ENCODE data around the gene HDHD5. TPM values are rescaled to one million over a fixed set of nuclear protein-coding genes. Genes with fewer than 3 reads are reported as not detected.

Gene HDHD5
- total RNA-seq, 4 donors from 2014 or later, result 38.5 to 58.3 (median 44.5) TPM

- no peak overlapping the region for H3K4me3 ChIP-seq
- no peak overlapping the region for H3K27ac ChIP-seq
- H3K36me3 ChIP-seq, result no peaks in the 10 kb centered on the region
- DNase-seq (ENCODE audit: low spot score in 2 of 2), result no peak
- 90% methylated on average over 3 of the region's 3 CpGs for WGBS
- no peaks in the 10 kb centered on the region for H3K27me3 ChIP-seq
- no peaks in the 10 kb centered on the region for H3K9me3 ChIP-seq
- H3K4me1 ChIP-seq, result peaks cover 16% of the 10 kb centered on the region
- TF ChIP-seq, protein P1, sequence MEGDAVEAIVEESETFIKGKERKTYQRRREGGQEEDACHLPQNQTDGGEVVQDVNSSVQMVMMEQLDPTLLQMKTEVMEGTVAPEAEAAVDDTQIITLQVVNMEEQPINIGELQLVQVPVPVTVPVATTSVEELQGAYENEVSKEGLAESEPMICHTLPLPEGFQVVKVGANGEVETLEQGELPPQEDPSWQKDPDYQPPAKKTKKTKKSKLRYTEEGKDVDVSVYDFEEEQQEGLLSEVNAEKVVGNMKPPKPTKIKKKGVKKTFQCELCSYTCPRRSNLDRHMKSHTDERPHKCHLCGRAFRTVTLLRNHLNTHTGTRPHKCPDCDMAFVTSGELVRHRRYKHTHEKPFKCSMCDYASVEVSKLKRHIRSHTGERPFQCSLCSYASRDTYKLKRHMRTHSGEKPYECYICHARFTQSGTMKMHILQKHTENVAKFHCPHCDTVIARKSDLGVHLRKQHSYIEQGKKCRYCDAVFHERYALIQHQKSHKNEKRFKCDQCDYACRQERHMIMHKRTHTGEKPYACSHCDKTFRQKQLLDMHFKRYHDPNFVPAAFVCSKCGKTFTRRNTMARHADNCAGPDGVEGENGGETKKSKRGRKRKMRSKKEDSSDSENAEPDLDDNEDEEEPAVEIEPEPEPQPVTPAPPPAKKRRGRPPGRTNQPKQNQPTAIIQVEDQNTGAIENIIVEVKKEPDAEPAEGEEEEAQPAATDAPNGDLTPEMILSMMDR (IDR thresholded peaks at IDR 0.05), result no peak
- no peak for TF ChIP-seq POLR2AphosphoS5 (IDR thresholded peaks at IDR 0.05)
- TF ChIP-seq POLR2A (IDR thresholded peaks at IDR 0.05), result no peak
- no peak for TF ChIP-seq EP300 (IDR thresholded peaks at IDR 0.05)
Measured at GRCh38 chr22:17164392-17165024, 5.4 kb upstream of the HDHD5 start.

DNA sequence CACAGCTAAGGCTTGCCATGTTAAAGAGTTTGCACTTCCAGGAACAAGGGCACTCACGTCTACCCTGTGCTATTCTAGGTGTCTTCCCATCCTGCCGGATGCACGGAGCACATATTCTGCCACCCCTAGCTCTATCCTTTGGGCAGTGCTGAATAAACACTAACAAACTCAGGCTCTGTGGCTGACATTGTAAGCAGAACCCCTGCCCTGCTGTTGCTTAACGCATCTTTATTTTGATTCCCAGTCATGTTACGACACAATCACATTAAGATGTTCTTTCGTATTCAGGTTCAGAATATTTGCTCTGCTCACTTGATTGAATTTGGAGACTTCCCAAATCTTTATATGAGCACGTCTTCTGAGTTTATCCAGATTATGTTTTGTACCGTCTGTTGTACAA lies 3.7 kb upstream of the HDHD5 start:
- Histone ChIP-seq H3K27me3 (no peaks in the 10 kb centered on the region), H3K4me1 (peaks cover 27% of the 10 kb centered on the region), H3K4me3 (no peak overlapping the region), H3K36me3 (no peaks in the 10 kb centered on the region), H3K9me3 (no peaks in the 10 kb centered on the region), H3K27ac (no peak overlapping the region)
- WGBS, result 93% methylated on average over 8 of the region's 8 CpGs
- no peak for DNase-seq (ENCODE audit: low spot score in 2 of 2)
- TF ChIP-seq EP300 (IDR thresholded peaks at IDR 0.05) (no peak), POLR2A (IDR thresholded peaks at IDR 0.05) (no peak), POLR2AphosphoS5 (IDR thresholded peaks at IDR 0.05) (no peak)
- TF ChIP-seq, protein P1 (IDR thresholded peaks at IDR 0.05), result no peak

DNA sequence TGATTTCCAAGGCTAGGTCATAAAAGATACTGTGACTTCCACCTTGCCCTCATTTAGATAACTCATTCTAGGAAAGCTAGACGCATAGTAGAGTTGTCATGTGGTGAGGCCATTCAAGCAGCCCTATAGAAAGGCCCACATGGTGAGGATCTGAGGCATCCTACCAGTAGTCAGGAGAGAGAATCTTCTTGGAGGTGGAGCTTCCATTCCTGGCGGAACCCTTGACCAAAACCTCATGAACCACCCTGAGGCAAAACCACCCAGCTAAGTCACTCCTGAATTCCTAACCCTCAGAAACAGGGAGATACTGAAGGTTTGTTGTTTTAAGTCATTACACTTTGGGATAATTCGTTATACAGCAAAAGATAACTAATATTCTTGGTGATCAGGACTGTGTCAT lies 2.9 kb upstream of the HDHD5 start:
- no peak overlapping the region for H3K4me3 ChIP-seq
- DNase-seq (ENCODE audit: low spot score in 2 of 2), result no peak
- H3K27me3 ChIP-seq, result no peaks in the 10 kb centered on the region
- no peaks in the 10 kb centered on the region for H3K9me3 ChIP-seq
- no peaks in the 10 kb centered on the region for H3K36me3 ChIP-seq
- H3K27ac ChIP-seq, result no peak overlapping the region
- WGBS, result 96% methylated on average over 3 of the region's 3 CpGs
- H3K4me1 ChIP-seq, result peaks cover 28% of the 10 kb centered on the region
- TF ChIP-seq, protein P1 (IDR thresholded peaks at IDR 0.05), result no peak
- no peak for TF ChIP-seq POLR2A (IDR thresholded peaks at IDR 0.05)
- no peak for TF ChIP-seq POLR2AphosphoS5 (IDR thresholded peaks at IDR 0.05)
- TF ChIP-seq EP300 (IDR thresholded peaks at IDR 0.05), result no peak

DNA sequence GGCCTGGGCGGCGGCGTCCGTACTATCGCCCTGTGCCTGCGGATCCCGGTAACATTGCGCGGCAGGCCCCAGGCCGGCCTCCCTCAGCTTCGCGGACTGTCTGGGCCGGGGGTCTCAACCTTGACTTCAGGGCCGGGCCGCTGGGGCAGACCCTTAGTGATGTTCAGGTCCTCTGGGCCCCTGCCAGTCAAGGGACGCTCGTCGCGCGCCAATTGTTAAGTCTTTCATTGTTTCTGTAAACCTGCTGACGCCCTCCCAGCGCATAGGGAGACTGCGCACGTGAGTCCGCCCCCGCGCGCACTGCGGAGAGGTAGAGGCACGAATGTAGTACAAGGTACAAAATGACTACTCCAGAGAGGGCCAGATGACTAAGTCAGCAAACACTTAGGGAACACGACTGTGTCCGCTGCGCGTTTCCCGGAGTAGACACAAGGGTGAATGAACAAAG lies 451 bp upstream of the HDHD5 start:
- DNase-seq (ENCODE audit: low spot score in 2 of 2), result peak in 1 of 2 donors; percentile 82
- no peaks in the 10 kb centered on the region for H3K36me3 ChIP-seq

DNA sequence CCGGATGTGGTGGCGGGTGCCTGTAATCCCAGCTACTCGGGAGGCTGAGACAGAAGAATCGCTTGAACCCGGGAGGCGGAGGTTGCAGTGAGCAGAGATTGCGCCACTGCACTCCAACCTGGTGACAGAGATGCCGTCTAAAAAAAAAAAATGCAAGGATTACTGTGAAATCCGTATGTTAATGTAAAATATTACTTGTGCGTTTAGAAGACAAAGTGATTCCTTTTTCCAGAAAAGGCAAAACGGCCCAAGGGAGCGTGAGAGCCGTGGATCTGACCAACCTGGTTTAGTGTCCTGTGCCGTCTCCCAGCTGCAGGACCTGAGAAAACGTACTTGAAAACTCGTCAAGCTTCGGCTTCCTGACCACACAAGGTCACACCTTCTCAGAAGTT lies 905 bp downstream of the HDHD5 start:
- Histone ChIP-seq H3K4me3 (peak overlapping the region; percentile 84), H3K4me1 (peaks cover 43% of the 10 kb centered on the region), H3K27ac (peak overlapping the region; percentile 94), H3K27me3 (no peaks in the 10 kb centered on the region), H3K36me3 (no peaks in the 10 kb centered on the region), H3K9me3 (no peaks in the 10 kb centered on the region)
- 44% methylated on average over 17 of the region's 17 CpGs for WGBS
- no peak for DNase-seq (ENCODE audit: low spot score in 2 of 2)
- TF ChIP-seq POLR2AphosphoS5 (IDR thresholded peaks at IDR 0.05) (no peak), EP300 (IDR thresholded peaks at IDR 0.05) (no peak), POLR2A (IDR thresholded peaks at IDR 0.05) (no peak)
- TF ChIP-seq, protein P1 (IDR thresholded peaks at IDR 0.05), result no peak

More for the DNA sequence above, 451 bp upstream of the HDHD5 start:
- Histone ChIP-seq H3K27me3 (no peaks in the 10 kb centered on the region), H3K9me3 (no peaks in the 10 kb centered on the region), H3K27ac (peak overlapping the region; percentile 94), H3K4me1 (peaks cover 43% of the 10 kb centered on the region), H3K4me3 (peak overlapping the region; percentile 84)
- WGBS, result 11% methylated on average over 17 of the region's 35 CpGs
- TF ChIP-seq, protein P1 (IDR thresholded peaks at IDR 0.05), result no peak
- no peak for TF ChIP-seq EP300 (IDR thresholded peaks at IDR 0.05)
- TF ChIP-seq POLR2A (IDR thresholded peaks at IDR 0.05), result no peak
- TF ChIP-seq POLR2AphosphoS5 (IDR thresholded peaks at IDR 0.05), result no peak

Data from suprapubic skin (tissue), 4 donors.